GM23248 (cell line): ENCODE data around the gene NOL4L.

ENCODE experiments used
- EZH2 ChIP-seq: fragments of 200-600 bp; sonication (generic); IDR thresholded peaks from 2 replicates; pipeline ENCODE4 v1.6.1; 2018; ENCODE audit warnings: antibody characterized with exemption, mild to moderate bottlenecking; ENCODE audit not compliant: insufficient read depth, poor library complexity, severe bottlenecking
- EZH2phosphoT487 ChIP-seq: fragments of 200-600 bp; sonication (generic); IDR thresholded peaks from 2 replicates; pipeline ENCODE4 v1.6.1; 2018; ENCODE audit warnings: antibody characterized with exemption, moderate library complexity, mild to moderate bottlenecking, low read depth; ENCODE audit not compliant: insufficient read depth

DNA sequence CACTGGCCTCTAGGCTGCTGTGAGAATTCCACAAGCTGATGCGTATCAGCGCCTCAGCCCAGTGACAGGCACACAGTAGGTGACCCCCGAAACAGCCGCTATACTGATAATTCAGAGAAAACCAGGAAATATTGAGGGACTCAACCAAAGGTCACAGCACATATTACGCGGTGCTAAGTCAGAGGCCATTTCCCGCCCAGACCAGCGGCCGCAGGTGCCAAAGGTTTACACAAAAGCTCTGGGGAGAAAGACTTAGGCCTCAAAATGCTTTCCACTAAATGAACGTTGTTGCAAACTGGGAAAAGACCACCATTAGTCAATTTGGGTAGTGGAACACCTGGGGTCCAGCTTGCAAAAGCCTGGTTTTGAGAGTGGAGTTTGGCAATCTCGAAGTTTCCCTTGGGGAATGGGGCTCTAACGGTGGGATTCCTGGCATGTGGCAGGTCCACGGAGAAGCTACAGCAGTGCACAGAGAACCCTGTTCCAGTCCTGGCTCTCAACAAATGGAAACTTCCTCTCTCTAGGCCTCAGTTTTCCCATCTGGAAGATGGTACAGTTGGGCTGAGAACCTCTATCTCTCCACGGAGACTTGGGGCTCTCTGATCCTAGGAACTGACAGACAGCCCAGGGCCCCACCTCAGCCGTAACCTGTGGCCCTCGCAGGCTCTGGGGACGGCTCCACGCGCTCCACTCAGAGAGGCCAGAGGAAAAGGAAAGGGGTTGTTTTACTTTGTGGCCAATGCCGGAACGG, 4.7 kb downstream of the NOL4L start:
- TF ChIP-seq EZH2phosphoT487 (no peak), EZH2 (no peak)
